HG02759 (cell line): ENCODE results near the gene ZNF763.
A peak's percentile ranks its signal among the peaks of the same experiment; 100 is the strongest.
"Not testable (repeated sequence)": the region's sequence is repeated elsewhere in the genome, so short reads cannot be mapped to it uniquely, and the experiment has no call there.

Experiments used
- ATAC-seq: cut with Tn5 transposase; IDR thresholded peaks from one replicate; pipeline ENCODE4 v1.9.1; 2021; ENCODE audit warnings: mild to moderate bottlenecking, moderate library complexity; ENCODE audit not compliant: unreplicated experiment

Gene ZNF763

GRCh38 chr19:11970174-11970573 is 5.3 kb downstream of the ZNF763 start:
- no peak for ATAC-seq

GRCh38 chr19:11971041-11971440 is 6.2 kb downstream of the ZNF763 start:
- no peak for ATAC-seq

- no peak for ATAC-seq
Observed at GRCh38 chr19:11973019-11973810, 8.4 kb downstream of the ZNF763 start.

DNA sequence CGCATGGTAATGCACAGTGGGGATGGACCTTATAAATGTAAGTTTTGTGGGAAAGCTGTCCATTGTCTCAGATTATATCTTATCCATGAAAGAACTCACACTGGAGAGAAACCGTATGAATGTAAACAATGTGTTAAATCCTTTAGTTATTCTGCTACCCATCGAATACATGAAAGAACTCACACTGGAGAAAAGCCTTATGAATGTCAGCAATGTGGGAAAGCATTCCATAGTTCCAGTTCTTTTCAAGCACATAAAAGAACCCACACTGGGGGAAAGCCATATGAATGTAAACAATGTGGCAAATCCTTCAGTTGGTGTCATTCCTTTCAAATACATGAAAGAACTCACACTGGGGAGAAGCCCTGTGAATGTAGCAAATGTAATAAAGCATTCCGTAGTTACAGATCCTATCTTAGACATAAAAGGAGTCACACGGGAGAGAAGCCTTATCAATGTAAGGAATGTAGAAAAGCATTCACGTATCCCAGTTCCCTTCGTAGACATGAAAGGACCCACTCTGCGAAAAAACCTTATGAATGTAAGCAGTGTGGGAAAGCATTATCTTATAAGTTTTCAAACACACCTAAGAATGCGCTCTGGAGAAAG is 13.8 kb downstream of the ZNF763 start:
- ATAC-seq = no peak

GRCh38 chr19:11979527-11979926 is 14.7 kb downstream of the ZNF763 start:
- ATAC-seq = no peak

DNA sequence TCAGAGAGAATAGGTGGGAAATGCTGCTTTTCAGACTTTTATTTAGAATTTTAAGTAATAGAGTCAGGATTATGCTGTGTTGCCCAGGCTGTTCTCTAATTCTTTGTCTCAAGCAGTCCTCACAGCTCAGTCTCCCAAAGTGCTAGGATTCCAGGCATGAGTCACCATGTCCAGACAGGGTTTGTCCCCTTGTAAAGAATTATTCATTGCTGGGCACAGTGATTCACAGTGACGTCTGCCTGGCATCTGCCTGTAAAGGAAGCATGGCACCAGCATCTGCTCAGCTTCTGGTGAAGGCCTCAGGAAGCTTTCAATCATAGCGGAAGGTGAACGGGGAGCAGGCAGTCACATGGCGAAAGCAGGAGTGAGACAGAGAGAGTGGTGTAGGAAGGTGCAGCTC is 17.7 kb downstream of the ZNF763 start:
- no peak for ATAC-seq

- ATAC-seq = no peak
Observed at GRCh38 chr19:11984986-11985385, 20.1 kb downstream of the ZNF763 start.

DNA sequence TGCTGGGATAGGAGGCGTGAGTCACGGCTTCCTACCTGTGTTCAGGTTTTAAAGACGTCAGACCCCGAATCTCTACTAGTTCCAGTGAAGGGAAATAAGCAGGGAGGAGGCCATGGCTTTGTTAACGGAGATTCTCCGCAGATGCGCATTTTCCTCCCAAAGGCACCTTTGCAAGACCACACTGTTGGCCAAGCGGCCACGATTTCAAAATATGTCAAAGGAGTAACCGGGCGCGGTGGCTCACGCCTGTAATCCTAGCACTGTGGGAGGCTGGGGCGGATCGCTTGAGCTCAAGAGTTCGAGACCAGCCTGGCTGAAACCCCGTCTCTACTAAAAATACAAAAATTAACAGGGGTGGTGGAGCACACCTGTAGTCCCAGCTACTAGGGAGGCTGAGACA is 21.9 kb downstream of the ZNF763 start:
- no peak for ATAC-seq

- peak; percentile 89 for ATAC-seq
Observed at GRCh38 chr19:11987405-11988281, 22.8 kb downstream of the ZNF763 start.

DNA sequence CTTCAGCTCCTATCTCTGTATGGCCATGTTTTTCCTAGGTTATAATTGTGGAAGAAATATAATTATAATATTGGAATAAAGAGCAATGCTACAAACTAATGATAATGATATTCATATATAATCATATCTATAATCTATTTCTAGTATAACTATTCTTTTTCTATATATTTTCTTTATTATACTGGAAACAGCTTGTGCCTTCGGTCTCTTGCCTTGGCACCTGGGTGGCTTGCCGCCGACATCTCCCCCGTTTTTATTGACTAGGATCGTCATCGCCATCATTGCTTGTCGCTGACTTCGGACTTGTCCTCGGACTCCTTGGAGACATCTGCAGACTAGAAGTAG is 24.2 kb downstream of the ZNF763 start:
- no peak for ATAC-seq

- ATAC-seq = not testable (repeated sequence)
Observed at GRCh38 chr19:11991921-11992320, 27.1 kb downstream of the ZNF763 start.

- no peak for ATAC-seq
Observed at GRCh38 chr19:11995174-11995573, 30.3 kb downstream of the ZNF763 start.

- ATAC-seq = no peak
Observed at GRCh38 chr19:12000152-12000981, 35.5 kb downstream of the ZNF763 start.

DNA sequence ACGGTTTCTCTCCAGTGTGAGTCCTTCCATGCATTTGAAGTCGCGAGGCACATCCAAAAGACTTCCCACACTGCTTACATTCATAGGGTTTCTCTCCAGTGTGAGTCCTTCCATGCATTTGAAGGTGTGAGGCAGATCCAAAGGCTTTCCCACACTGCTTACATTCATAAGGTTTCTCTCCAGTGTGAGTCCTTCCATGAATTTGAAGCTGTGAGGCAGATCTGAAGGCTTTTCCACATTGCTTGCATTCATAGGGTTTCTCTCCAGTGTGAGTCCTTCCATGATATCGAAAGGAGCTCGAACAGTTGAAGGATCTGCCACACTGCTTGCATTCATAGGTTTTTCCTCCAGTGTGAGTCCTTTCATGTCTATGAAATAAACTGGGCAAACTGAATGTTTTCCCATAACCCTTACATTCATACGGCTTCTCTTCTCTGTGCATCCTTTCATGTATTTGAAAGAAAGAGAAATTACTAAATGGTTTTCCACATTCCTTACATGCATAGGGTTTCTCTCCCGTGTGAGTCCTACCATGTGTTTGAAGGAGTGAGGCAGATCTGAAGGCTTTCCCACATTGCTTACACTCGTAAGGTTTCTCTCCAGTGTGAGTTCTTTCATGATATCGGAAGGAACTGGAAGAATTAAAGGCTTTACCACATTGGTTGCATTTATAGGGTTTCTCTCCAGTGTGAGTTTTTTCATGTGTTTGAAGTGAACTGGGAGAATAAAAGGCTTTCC is 50.3 kb downstream of the ZNF763 start:
- ATAC-seq = no peak

GRCh38 chr19:12015753-12016116 is 50.9 kb downstream of the ZNF763 start:
- ATAC-seq = no peak
